ENCODE data around the gene MS4A4E. TPM values are rescaled to one million over a fixed set of nuclear protein-coding genes. Genes with fewer than 3 reads are reported as not detected.

MS4A4E gene
- total and polyA plus RNA-seq, 2 of the 8 experiments (the other 6 are each of a cell fraction or from before 2014, with no cell fraction given): not detected

- TF ChIP-seq CTBP2 (IDR thresholded peaks at IDR 0.05; ENCODE audit: borderline replicate concordance, insufficient read depth, insufficient read length, low read length): no peak
- no peak for TF ChIP-seq RXRA (IDR thresholded peaks at IDR 0.05; ENCODE audit: insufficient read depth, low read depth, low read length)
- no peak for TF ChIP-seq JUN (IDR thresholded peaks at IDR 0.05; ENCODE audit: low read depth, low read length)
- no peak for TF ChIP-seq SRF (IDR thresholded peaks at IDR 0.05; ENCODE audit: low read depth, low read length)
- no peak for TF ChIP-seq KDM1A (IDR thresholded peaks at IDR 0.05; ENCODE audit: borderline replicate concordance, low read length)
These were observed 38.5 kb upstream of the MS4A4E start (continued) for GRCh38 chr11:60281485-60281884.
